SU-DHL-6 (cell line): ENCODE data around the gene AGRN.

Experiments used
- CTCF ChIP-seq: fragments of 200-600 bp; sonication (generic); IDR thresholded peaks from one replicate; pipeline ENCODE4 v1.5.1; 2017; ENCODE audit warnings: antibody characterized with exemption, mild to moderate bottlenecking, low read length, moderate library complexity; ENCODE audit not compliant: insufficient read depth, poor library complexity, severe bottlenecking
- EZH2phosphoT487 ChIP-seq: fragments of 200-600 bp; sonication (generic), shearing (Covaris generic); conservative IDR thresholded peaks from 2 replicates; pipeline ENCODE4 v1.6.1; 2018; ENCODE audit warnings: mild to moderate bottlenecking, antibody characterized with exemption, low read length, moderate library complexity, mixed read lengths

- TF ChIP-seq CTCF = no peak
- no peak for TF ChIP-seq EZH2phosphoT487
These were observed 14.1 kb upstream of the AGRN start for GRCh38 chr1:1005774-1006304.
